ENCODE data around the gene HMGCLL1.

Gene HMGCLL1

GRCh38 chr6:55443238-55444134 is 135.5 kb downstream of the HMGCLL1 start:
- no peak for DNase-seq (ENCODE audit: low read depth in 2 of 2)

GRCh38 chr6:55438203-55438602 is 140.8 kb downstream of the HMGCLL1 start:
- no peak for DNase-seq (ENCODE audit: low read depth in 2 of 2)

DNA sequence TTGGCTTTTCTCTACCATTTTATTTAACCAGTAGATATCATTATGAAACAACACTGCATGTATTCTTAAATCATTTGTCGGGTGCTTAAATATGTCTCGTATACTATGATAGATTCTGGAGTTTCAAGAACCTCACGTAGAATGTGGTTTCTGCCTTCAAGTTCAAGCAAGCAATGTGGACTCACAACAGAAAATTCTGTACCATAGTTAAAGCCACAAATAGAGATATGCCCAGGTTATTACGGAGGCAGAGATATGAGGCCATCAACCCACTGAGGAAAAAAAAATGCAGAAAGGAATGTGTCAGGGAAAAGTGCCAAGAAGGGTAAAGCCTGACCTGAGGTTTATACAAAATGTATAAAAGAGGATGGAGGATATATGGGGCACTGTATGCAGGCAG is 141.9 kb downstream of the HMGCLL1 start:
- no peak for DNase-seq (ENCODE audit: low read depth in 2 of 2)

DNA sequence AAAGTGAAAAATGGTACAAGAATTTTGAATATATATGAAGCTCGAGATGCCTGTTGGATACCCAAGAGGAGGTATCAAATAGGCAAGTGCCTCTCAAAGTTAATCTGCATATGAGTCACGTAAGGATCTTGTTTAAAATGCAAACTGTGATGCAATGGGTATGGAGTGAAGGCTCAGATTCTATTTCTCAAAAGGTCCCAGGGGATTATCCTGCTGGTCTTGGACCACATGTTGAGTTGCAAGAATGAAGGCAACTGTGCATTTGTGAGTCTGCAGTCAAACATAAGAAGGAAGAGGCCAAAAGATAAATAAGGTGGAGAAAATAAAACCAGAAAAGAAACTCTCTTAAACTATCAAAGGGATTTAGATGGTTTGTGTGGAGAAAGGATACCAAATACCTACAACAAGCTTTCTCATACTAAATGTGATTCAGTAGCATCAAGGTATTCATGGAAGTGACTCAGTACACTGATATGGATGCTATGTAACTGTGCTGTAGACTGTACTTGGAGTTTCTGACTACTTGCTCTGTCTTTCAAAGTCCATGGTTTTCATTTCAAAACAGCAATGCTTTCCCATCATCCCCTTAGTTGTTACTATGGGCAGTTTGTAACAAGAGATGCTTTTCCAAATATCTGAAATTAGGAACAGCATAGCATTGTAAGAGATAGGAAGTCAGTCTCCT is 145.4 kb downstream of the HMGCLL1 start:
- DNase-seq (ENCODE audit: low read depth in 2 of 2): no peak

- DNase-seq (ENCODE audit: low read depth in 2 of 2): no peak
These were observed 155.1 kb downstream of the HMGCLL1 start for GRCh38 chr6:55423933-55424332.

DNA sequence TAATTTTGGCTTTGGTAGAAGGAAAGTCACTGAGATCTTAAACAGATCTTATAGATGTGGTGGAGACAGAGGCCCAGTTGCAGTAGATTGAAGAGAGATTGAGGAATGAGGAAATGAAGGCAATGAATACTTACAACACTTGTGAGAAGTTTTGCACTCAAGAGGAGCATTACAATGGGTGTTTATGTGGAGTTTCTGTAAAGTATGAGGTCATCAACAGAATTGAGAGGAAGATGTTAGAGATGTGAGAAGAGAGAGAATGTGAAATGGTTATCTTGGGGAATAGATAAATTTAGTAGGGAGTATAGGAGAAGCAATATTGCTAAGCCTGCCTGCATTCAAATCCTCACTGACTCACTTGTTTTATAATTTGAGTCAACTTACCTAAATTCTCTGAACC is 168.3 kb downstream of the HMGCLL1 start:
- DNase-seq (ENCODE audit: low read depth in 2 of 2): no peak

DNA sequence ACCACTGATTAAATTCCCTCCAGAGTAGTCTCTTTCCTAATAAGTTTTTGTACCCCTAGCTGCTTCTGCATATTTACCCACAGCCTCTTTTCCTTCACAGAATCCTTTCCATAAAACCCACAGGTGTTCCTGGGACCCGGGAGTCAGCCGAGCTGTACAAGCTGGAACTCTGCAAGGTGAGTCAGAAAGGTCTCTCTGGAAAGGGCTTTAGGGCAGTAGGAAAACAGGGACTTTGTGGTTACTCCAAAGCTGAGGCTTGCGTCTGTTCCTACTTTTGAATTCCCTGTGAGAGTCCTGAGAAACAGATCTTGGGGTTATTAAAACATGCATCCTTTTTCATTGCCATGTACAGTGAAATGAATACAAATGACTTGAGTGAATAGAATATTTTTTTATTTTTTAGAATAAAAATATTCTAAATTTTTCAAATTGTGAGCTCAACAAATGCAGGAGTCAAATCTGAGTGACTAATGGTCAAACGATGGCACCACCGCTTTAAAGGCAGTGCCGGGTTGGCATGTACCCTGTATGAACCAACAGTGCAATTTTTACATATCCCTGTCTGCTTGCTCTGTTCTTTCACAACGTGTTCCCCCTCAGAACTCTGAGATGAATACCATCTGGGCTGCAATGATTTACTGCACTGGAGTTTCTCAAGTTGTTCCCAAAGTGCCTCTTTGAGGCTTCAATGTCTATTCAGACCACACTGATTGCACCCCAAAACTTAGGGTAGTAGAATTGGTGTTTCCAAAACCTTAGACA is 173.3 kb downstream of the HMGCLL1 start:
- DNase-seq (ENCODE audit: low read depth in 2 of 2): no peak

DNA sequence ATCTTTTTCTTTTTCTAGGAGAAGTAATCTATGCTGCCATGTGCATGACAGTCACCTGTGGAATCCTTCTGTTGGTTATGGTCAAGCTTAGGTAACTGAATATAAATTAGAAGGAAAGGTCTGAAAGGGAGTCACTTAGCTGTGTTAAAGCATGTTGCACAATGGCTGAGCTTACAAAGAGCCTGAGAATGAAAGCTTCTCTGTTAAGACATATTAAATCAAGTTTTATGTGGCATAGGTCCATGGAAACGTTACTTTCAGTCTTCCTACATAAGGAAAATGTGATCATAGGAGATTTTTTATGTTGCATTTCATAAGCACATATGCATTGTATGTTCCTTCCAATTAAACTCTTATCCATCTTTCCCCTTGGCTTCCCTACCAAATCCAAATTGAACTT is 179.6 kb downstream of the HMGCLL1 start:
- no peak for DNase-seq (ENCODE audit: low read depth in 2 of 2)

DNA sequence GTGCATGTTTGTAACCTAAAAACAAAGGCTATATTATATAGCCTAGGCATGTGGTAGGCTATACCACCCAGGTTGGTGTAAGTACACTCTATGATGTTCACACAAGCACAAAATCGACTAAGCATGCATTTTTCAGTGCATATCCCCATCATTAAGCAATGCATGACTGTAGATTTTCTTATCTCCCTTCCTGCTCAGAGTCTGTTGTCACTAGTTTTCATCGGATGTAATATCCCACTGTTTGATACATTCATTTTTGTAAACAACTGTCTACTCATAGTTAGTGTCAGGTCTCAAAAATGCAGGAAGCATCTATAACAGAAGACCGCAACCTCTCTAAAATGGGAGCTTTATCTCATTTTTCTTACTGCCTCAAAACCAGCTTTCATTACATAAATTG is 181.0 kb downstream of the HMGCLL1 start:
- DNase-seq (ENCODE audit: low read depth in 2 of 2): no peak

GRCh38 chr6:55395871-55396270 is 183.1 kb downstream of the HMGCLL1 start:
- no peak for DNase-seq (ENCODE audit: low read depth in 2 of 2)

DNA sequence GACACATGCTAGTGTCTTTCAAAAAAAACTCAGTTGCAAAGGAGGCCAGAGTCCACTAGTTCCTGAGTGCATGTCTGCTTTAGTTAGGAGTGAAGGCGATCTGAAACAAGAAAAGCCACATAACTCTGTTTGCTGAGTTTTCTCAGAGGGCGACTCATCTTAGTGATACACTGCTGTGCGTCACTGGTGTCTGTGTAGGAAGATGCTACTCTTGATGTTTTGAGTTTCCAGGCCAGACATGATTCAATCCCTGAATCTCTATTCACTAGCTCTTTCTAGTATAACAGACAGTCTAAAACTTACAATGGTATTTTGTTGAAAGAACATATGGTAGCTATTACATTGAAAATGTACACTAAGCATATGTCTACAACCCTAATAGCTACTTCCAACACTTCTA is 190.8 kb downstream of the HMGCLL1 start:
- no peak for DNase-seq (ENCODE audit: low read depth in 2 of 2)
